Stimulated activated CD8-positive, alpha-beta memory T cell treated with anti-CD3 and anti-CD28 coated beads, Interleukin-12 subunit alpha, Interleukin-12 subunit beta, amount 100 ng/mL, for 24 hours (primary cell): Measurements from ENCODE around the gene MCOLN2.
"Not testable (repeated sequence)": the region's sequence is repeated elsewhere in the genome, so short reads cannot be mapped to it uniquely, and the experiment has no call there.

Source experiments
- DNase-seq: peaks from one replicate; pipeline ENCODE4 v3.0.0-alpha.2; 2020; ENCODE audit errors: extremely low read depth

Gene MCOLN2

GRCh38 chr1:84996846-84997666, at the start of gene MCOLN2:
Gene MCOLN2 (minus strand): TSS chr1:84997113. CDS start chr1:84996872, 241 bp downstream.
- no peak for DNase-seq

GRCh38 chr1:85042413-85042812, 45.5 kb upstream of the MCOLN2 start:
- DNase-seq: no peak

DNA sequence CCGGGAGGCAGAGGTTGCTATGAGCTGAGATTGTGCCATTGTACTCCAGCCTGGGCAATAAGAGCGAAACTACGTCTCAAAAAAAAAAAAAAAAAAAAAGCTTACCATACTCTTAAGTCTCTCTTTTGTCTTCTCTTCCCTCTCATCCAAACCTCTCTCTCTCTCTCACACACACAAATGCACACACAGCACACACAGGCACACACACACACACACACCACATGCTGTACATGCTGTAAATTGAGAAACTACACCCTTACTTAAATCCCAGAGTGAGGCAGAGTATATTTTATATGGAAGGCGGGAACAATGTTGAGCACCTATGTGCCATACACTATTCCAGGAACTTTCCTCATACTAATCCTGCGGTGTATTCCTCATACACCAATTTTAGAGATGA, 44.9 kb upstream of the MCOLN2 start:
- DNase-seq: no peak

DNA sequence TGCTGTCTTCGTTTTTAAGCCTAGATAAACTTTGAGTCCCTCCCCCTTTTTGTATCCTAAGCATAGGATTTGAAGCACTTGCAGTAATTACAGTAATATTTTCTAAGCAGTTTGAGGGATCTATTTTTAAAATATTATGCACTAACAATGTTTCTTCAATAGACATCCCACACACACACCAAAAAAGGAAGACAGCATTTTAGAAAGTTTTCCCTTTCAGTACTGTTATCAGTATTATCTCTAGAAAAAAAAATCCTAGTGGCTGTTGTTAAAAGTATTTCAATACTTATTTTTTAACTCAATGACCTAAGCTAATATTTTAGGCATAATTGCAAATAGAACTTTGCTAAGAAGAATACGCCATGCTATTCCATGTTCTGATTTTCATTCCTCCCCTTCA, 36.3 kb upstream of the MCOLN2 start:
- DNase-seq: no peak

DNA sequence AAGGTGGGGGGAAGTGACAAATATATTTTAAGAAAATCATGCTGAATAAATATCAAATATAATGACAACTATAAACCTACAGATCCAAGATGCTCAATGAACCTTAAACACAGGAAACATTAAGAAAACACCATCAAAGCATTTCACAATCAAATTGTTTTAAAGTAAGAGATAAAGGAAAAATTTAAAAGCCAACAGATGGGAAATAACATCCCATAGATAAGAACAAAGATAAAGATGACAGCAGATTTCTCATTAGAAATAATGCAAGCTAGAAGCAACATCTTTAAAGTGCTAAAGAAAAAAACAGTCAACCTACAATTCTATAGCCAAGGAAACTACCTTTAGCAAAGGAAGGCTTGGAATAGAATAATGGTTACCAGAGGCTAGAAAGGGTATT, 33.6 kb upstream of the MCOLN2 start:
- no peak for DNase-seq

DNA sequence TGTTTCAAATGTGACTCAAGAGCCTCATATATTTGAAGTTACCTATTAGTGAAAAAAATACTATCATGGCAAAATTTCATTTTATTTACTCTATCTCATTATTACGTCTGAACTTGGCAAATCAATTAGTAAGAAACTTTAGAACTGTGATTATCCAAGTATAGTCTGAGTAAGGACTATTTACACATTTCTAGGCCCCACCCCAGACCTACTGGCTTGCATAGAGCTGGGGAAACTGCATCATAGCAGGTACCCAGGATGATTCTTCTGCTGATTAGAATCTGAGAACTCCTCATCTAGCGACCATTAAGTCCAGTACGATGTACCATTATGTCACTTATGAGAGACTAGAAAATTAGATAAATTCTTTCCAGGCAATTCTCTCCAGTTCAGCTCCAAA, 31.2 kb upstream of the MCOLN2 start:
- no peak for DNase-seq

- DNase-seq: no peak
These were observed 30.5 kb upstream of the MCOLN2 start for GRCh38 chr1:85027242-85027983.

GRCh38 chr1:85025940-85026339, 29.0 kb upstream of the MCOLN2 start:
- DNase-seq: no peak

DNA sequence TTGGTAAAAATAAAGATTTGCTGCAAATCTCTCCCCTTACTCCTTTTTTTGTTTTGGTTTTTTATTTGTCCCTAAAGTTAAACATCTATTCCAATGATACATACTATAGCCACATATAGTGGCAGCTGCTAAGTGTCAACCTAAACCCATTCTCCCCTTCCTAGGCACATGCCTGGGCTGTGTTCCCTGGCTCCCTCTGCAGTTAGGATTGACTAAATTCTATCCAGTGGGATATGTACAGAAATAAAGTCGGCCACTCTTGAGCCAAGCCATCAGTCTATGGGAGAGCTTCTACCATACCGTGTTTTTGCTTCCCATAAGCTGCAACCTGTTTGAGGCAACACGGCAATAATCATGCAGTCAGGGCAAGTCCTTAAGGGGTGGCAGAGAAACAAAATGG, 27.8 kb upstream of the MCOLN2 start:
- no peak for DNase-seq

- no peak for DNase-seq
These were observed 25.8 kb upstream of the MCOLN2 start for GRCh38 chr1:85022700-85023099.

DNA sequence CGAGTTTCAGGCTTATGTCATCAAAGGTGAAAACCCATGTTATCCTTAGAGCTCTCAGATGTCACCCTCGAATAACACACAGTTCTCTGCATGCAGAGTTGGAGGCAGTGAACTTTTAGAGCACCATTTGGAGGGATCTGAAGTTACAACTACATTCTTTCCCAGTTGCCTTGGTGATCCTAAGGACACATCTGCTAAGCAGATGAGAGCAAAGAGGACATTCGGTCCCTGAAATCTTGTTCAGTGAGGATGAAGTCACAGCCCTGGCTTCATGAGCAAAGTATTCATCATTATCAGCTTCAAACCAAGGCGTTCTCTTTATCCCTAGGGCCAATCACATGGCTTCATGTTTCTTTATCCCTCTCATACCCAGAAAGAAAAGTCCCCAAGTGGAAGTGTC, 23.1 kb upstream of the MCOLN2 start:
- DNase-seq: no peak

DNA sequence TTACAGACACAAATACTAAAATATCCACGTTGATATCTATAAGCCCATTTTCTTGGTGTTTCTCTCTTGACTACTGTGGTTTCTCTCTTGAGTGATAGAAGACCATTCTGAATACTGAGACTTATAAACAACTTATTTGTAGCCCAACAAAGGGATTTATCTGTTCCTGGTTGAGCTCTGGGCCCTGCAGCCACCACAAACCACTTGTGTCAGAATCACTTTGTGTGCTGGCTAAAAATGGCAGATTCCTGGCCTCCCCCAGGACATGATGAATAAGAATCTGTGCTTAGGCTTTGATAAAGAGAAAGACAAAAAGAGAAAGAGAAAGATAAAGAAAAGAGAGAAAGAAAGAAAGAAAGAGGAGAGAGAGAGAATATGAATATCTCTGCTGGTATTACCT, 18.9 kb upstream of the MCOLN2 start:
- DNase-seq: no peak

- DNase-seq: not testable (repeated sequence)
These were observed 8.7 kb upstream of the MCOLN2 start for GRCh38 chr1:85005641-85006040.

DNA sequence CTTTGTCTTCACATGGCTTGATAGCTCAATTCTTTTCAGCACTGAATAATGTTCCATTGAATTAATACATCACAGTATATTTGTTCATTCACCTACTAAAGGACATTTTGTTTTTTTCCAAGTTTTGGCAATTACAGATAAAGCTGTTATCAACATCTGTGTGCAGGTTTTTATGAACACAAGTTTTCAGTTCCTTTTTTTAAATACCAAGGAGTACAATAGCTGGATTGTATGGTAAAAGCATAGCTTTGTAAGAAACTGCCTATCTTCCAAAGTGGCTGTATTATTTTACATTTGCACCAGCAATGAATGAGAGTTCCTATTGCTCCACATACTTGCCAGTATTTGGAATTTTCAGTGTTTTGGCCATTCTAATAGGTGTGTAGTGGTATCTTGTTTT, 4.8 kb upstream of the MCOLN2 start:
- DNase-seq: no peak

- DNase-seq: peak; percentile 31
These were observed 1.8 kb upstream of the MCOLN2 start for GRCh38 chr1:84998642-84999280.

- DNase-seq: no peak
These were observed 1.0 kb upstream of the MCOLN2 start for GRCh38 chr1:84997667-84998600.

- no peak for DNase-seq
These were observed 1.2 kb downstream of the MCOLN2 start for GRCh38 chr1:84995484-84996334.

DNA sequence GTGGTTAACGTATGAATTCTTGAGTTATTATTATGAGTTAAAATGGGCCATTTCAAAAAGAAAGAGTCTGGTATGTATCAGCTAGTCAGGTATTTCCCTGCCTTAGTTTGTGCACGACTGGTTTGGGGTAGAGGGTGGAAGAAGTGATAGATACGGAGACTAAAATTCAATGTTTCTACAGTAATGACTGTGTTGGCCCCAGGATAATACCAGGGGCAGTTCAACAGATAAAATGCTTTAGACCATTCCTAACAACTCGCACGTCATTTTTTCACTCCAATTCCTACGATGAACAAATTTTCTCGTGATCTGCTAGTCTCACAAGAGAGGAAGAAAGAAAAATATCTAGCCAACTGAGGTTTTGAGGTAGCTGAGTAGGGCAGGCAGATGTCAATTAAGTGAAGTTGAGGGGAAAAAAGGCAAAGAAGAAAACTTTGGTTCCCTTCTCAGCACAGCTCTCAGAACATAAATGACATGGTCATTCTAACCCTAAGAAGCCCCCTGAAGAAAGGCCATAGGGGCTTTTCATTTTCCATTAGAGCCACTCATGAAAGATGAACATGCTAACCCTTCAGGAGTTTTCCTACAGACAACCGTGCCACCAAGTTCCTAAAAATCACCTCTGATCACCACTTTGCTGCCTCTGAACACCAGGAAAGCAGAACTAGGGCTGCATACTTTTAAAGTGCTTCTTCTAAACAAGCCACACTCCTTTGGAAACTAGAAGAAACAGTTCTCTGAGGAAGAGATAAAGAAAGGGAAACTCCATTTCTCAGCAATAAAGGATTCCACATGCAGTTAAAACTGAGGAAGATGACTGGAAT, 5.6 kb downstream of the MCOLN2 start:
- DNase-seq: no peak

DNA sequence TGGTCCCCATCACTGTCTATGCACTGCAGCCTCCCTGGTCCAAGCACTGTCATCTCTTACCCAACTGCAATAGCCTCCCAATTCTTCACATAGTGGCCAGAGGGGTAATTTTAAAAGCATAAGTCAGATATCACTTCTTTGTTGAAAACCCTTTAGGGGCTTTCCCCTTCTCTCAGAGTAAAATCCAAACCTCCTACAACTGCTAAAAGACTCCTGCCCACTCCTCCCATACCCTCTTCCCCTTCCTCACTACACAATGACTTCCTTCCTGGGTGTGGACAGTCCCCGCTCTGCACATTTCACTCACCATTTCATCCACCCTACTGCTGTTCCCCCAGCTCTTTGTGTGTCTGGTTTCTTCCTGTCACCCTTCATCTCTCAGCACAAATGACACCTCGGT, 8.3 kb downstream of the MCOLN2 start:
- no peak for DNase-seq

DNA sequence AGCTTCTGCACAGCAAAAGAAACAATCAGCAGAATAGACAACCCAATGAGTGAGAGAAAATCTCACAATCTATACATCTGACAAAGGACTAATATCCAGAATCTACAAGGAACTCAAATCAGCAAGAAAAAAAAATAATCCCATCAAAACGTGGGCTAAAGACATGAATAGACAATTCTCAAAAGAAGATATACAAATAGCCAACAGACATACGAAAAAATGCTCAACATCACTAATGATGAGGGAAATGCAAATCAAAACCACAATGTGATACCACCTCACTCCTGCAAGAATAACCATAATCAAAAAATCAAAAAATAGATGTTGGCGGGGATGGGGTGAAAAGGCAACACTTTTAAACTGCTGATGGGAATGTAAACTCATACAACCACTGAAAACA, 10.4 kb downstream of the MCOLN2 start:
- not testable (repeated sequence) for DNase-seq
